ENCODE data around the gene NDST1.

- TF ChIP-seq GATA3 (IDR thresholded peaks at IDR 0.05; ENCODE audit: low read depth, low read length) (no peak), GATA2 (IDR thresholded peaks at IDR 0.05; ENCODE audit: low read depth, low read length) (no peak)
Measured at GRCh38 chr5:150587856-150588595, 80.1 kb downstream of the NDST1 start.

Data from SH-SY5Y (cell line).